GM12878 (cell line): ENCODE data around the gene CLMP. TPM values are rescaled to one million over a fixed set of nuclear protein-coding genes. Genes with fewer than 3 reads are reported as not detected.
A peak's percentile ranks its signal among the peaks of the same experiment; 100 is the strongest.

Experiments used
- CREB1 ChIP-seq: IDR thresholded peaks from 2 replicates; pipeline ENCODE4 v1.6.1; 2012; ENCODE audit warnings: low read depth, mild to moderate bottlenecking, inconsistent platforms
- EED ChIP-seq: sonication (generic); IDR thresholded peaks from 2 replicates; pipeline ENCODE4 v1.6.1; 2016; ENCODE audit warnings: antibody characterized with exemption, low read depth
- EP300 ChIP-seq, 2 experiments: fragments of 150-350 bp in 1 of 2; IDR thresholded peaks; 2 replicates each; pipeline ENCODE4 v1.6.1; 2011 to 2012; ENCODE audit warnings: low read depth in 2 of 2, low read length in 2 of 2, borderline replicate concordance in 1 of 2, improper control_type of control experiment in 1 of 2, inconsistent platforms in 1 of 2; ENCODE audit not compliant: control insufficient read depth in 1 of 2
- IKZF2 ChIP-seq, 2 experiments: fragments of 450-650 bp; IDR thresholded peaks; 2 replicates each; pipeline ENCODE4 v1.6.1; 2017; ENCODE audit warnings: mild to moderate bottlenecking in 2 of 2, moderate library complexity in 2 of 2
- MEF2A ChIP-seq: IDR thresholded peaks from 2 replicates; pipeline ENCODE4 v1.6.1; 2011; ENCODE audit warnings: low read depth, mild to moderate bottlenecking, low read length, moderate library complexity; ENCODE audit not compliant: insufficient read depth
- MYC ChIP-seq: IDR thresholded peaks from 2 replicates; pipeline ENCODE4 v1.6.1; 2011; ENCODE audit warnings: mild to moderate bottlenecking, low read length, moderate library complexity, inconsistent platforms; ENCODE audit not compliant: insufficient read depth, insufficient replicate concordance, insufficient read length, severe bottlenecking
- NR2C2 ChIP-seq: IDR thresholded peaks from 2 replicates; pipeline ENCODE4 v1.6.1; 2011; ENCODE audit warnings: borderline replicate concordance, low read depth; ENCODE audit not compliant: control insufficient read depth, insufficient read length
- POU2F2 ChIP-seq: IDR thresholded peaks from 3 replicates; pipeline ENCODE4 v1.6.1; 2011; ENCODE audit warnings: low read depth, mild to moderate bottlenecking, low read length, borderline replicate concordance
- RBBP5 ChIP-seq: fragments of 200-600 bp; sonication (generic); conservative IDR thresholded peaks from 2 replicates; pipeline ENCODE4 v1.6.1; 2016
- SMC3 ChIP-seq: IDR thresholded peaks from 2 replicates; pipeline ENCODE4 v1.6.1; 2011; ENCODE audit warnings: low read length, improper control_type of control experiment, borderline replicate concordance
- SREBF1 ChIP-seq: IDR thresholded peaks from 2 replicates; pipeline ENCODE4 v1.6.1; 2012; ENCODE audit warnings: mild to moderate bottlenecking, low read length
- SUPT20H ChIP-seq: IDR thresholded peaks from 2 replicates; pipeline ENCODE4 v1.6.1; 2011; ENCODE audit warnings: low read depth, mild to moderate bottlenecking, low read length, moderate library complexity, borderline replicate concordance; ENCODE audit not compliant: control insufficient read depth
- SUZ12 ChIP-seq: fragments of 200-600 bp; sonication (generic); IDR thresholded peaks from one replicate; pipeline ENCODE4 v1.6.1; 2018; ENCODE audit warnings: antibody characterized with exemption, mild to moderate bottlenecking; ENCODE audit not compliant: unreplicated experiment
- TBL1XR1 ChIP-seq: IDR thresholded peaks from 2 replicates; pipeline ENCODE4 v1.6.1; 2012; ENCODE audit warnings: low read depth, low read length, improper control_type of control experiment
- TCF12 ChIP-seq: IDR thresholded peaks from 2 replicates; pipeline ENCODE4 v1.6.1; 2011; ENCODE audit warnings: low read depth, mild to moderate bottlenecking, low read length
- ZNF384 ChIP-seq: IDR thresholded peaks from 2 replicates; pipeline ENCODE4 v1.6.1; 2012; ENCODE audit warnings: low read depth, mild to moderate bottlenecking, low read length, improper control_type of control experiment, borderline replicate concordance
- polyA plus RNA-seq, 11 experiments: library from polyadenylated mRNA; depleted of rRNA in 4 of 11; unstranded in 6 of 11; stranded (reverse) in 5 of 11; fragments of >200 nt; fragmentation: Nextera tagmentation in 4 of 11; fragmentation: Illumina TruSeq in 1 of 11; extraction: Ambion mirVana in 4 of 11; extraction: Trizol in 1 of 11; gene quantifications; 1 replicate in 1 of 11; 2 replicates in 10 of 11; pipeline versions ENCODE4 v1.2.1 to v1.2.3, GENCODE V29; 2011 to 2016; ENCODE audit warnings: inconsistent platforms in 2 of 11, missing spikeins in 2 of 11, low read depth in 1 of 11
- total RNA-seq, 4 experiments: library from RNA; depleted of rRNA in 3 of 4; stranded (reverse); fragments of >200 nt in 3 of 4; fragmentation: Illumina TruSeq in 1 of 4; extraction: Trizol in 1 of 4; gene quantifications; 2 replicates each; pipeline versions ENCODE4 v1.2.1 to v1.2.3, GENCODE V29; 2013 to 2021
- TF ChIP-seq, protein P1 (sequence below): fragments of 450-650 bp; IDR thresholded peaks from 2 replicates; pipeline ENCODE4 v1.6.1; 2017; ENCODE audit warnings: mild to moderate bottlenecking, moderate library complexity
- TF ChIP-seq, protein P2 (sequence below): fragments of 450-650 bp; IDR thresholded peaks from 2 replicates; pipeline ENCODE4 v1.6.1; 2018; ENCODE audit warnings: mild to moderate bottlenecking, low read depth, moderate library complexity; ENCODE audit not compliant: partially characterized antibody
- TF ChIP-seq, protein P3 (sequence below): IDR thresholded peaks from 2 replicates; pipeline ENCODE4 v1.6.1; 2012; ENCODE audit warnings: low read depth, low read length, improper control_type of control experiment

The CLMP gene
- total and polyA plus RNA-seq, 10 of the 15 experiments (the other 5 are each of a cell fraction or from before 2014, with no cell fraction given): 0.01 to 0.71 (median 0.20) TPM; not detected in 4

DNA sequence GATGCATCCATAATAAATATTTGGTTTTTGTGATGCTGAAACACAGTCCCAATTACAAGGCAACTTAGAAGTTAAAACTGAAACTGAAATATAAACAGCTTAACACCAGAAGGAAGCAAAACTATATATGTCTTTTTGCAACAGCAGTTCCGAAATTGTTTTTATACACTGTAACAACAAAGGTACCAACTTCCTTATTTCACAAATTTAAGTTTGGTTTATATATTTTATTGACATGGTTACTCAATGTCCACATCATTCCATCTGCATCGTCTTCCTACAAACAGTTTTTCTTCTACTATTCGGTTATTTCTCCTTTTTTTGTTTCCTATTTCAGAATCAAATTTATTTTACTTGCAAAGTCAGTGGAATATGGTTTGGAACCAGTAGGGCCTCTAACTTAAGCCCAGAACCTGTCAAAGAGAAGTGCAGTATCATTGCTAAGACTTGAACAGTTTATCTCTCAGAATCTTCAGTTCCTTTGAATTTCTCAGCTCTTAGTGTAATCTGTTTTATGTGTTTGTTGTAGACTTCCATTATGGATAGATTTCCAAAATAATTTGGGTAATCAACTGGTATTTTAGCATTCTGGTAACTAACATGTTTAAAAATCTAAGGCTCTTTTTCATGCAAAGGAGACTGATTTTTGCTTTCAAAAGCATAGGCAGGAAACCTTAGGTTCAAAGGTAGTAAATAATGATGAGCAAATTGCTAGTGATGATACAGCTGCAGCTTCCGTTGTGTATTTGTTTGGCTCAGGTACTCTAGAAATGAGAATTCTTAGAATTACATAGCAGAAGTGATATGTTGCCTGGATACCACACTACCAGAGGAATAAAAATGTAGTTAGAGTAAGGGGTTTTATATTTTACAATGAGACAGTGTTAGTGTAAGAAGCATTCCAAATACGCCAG lies 124.9 kb downstream of the CLMP start (continued):
- TF ChIP-seq, protein P1, sequence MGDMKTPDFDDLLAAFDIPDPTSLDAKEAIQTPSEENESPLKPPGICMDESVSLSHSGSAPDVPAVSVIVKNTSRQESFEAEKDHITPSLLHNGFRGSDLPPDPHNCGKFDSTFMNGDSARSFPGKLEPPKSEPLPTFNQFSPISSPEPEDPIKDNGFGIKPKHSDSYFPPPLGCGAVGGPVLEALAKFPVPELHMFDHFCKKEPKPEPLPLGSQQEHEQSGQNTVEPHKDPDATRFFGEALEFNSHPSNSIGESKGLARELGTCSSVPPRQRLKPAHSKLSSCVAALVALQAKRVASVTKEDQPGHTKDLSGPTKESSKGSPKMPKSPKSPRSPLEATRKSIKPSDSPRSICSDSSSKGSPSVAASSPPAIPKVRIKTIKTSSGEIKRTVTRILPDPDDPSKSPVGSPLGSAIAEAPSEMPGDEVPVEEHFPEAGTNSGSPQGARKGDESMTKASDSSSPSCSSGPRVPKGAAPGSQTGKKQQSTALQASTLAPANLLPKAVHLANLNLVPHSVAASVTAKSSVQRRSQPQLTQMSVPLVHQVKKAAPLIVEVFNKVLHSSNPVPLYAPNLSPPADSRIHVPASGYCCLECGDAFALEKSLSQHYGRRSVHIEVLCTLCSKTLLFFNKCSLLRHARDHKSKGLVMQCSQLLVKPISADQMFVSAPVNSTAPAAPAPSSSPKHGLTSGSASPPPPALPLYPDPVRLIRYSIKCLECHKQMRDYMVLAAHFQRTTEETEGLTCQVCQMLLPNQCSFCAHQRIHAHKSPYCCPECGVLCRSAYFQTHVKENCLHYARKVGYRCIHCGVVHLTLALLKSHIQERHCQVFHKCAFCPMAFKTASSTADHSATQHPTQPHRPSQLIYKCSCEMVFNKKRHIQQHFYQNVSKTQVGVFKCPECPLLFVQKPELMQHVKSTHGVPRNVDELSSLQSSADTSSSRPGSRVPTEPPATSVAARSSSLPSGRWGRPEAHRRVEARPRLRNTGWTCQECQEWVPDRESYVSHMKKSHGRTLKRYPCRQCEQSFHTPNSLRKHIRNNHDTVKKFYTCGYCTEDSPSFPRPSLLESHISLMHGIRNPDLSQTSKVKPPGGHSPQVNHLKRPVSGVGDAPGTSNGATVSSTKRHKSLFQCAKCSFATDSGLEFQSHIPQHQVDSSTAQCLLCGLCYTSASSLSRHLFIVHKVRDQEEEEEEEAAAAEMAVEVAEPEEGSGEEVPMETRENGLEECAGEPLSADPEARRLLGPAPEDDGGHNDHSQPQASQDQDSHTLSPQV: no peak
- TF ChIP-seq EP300 (IDR thresholded peaks at IDR 0.05; ENCODE audit: borderline replicate concordance in 1 of 2, control insufficient read depth in 1 of 2, low read depth in 2 of 2, low read length in 2 of 2) (peak; percentile 50 to 78; a peak in 2 of 4 replicates), POU2F2 (no peak), SMC3 (no peak), SUPT20H (no peak), SUZ12 (no peak), RBBP5 (no peak), MEF2A (no peak), TBL1XR1 (no peak), TCF12 (no peak), EED (no peak), ZNF384 (no peak), NR2C2 (no peak), CREB1 (peak; percentile 56), IKZF2 (IDR thresholded peaks at IDR 0.05) (peak in 1 of 2 experiments; percentile 20; a peak in 1 of 4 replicates), SREBF1 (no peak), MYC (no peak)
- TF ChIP-seq, protein P2, sequence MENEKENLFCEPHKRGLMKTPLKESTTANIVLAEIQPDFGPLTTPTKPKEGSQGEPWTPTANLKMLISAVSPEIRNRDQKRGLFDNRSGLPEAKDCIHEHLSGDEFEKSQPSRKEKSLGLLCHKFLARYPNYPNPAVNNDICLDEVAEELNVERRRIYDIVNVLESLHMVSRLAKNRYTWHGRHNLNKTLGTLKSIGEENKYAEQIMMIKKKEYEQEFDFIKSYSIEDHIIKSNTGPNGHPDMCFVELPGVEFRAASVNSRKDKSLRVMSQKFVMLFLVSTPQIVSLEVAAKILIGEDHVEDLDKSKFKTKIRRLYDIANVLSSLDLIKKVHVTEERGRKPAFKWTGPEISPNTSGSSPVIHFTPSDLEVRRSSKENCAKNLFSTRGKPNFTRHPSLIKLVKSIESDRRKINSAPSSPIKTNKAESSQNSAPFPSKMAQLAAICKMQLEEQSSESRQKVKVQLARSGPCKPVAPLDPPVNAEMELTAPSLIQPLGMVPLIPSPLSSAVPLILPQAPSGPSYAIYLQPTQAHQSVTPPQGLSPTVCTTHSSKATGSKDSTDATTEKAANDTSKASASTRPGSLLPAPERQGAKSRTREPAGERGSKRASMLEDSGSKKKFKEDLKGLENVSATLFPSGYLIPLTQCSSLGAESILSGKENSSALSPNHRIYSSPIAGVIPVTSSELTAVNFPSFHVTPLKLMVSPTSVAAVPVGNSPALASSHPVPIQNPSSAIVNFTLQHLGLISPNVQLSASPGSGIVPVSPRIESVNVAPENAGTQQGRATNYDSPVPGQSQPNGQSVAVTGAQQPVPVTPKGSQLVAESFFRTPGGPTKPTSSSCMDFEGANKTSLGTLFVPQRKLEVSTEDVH: no peak
- TF ChIP-seq, protein P3, sequence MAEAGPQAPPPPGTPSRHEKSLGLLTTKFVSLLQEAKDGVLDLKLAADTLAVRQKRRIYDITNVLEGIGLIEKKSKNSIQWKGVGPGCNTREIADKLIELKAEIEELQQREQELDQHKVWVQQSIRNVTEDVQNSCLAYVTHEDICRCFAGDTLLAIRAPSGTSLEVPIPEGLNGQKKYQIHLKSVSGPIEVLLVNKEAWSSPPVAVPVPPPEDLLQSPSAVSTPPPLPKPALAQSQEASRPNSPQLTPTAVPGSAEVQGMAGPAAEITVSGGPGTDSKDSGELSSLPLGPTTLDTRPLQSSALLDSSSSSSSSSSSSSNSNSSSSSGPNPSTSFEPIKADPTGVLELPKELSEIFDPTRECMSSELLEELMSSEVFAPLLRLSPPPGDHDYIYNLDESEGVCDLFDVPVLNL: no peak
